H9 (cell line): ENCODE data around the gene UBE4A. TPM values are rescaled to one million over a fixed set of nuclear protein-coding genes. Genes with fewer than 3 reads are reported as not detected.

Source experiments
- DNase-seq: peaks from one replicate; pipeline ENCODE4 v3.0.0-alpha.2; 2017
- H2AFZ ChIP-seq: one replicate; pipeline ENCODE4 v1.6.1; 2013; ENCODE audit warnings: mild to moderate bottlenecking, low read length, control low read depth, moderate library complexity
- H2AK5ac ChIP-seq: 2 replicates; pipeline ENCODE4 v1.6.1; 2013; ENCODE audit warnings: low read length, control low read depth, mixed read lengths; ENCODE audit not compliant: insufficient read length
- H2BK120ac ChIP-seq: one replicate; pipeline ENCODE4 v1.6.1; 2013; ENCODE audit warnings: low read depth, mild to moderate bottlenecking, low read length, control low read depth, inconsistent platforms; ENCODE audit not compliant: poor library complexity, severe bottlenecking
- H2BK12ac ChIP-seq: 2 replicates; pipeline ENCODE4 v1.6.1; 2013; ENCODE audit warnings: low read length, control low read depth, mixed read lengths, low read depth; ENCODE audit not compliant: insufficient read length
- H2BK15ac ChIP-seq: 2 replicates; pipeline ENCODE4 v1.6.1; 2013; ENCODE audit warnings: low read depth, low read length, control low read depth
- H2BK20ac ChIP-seq: one replicate; pipeline ENCODE4 v1.6.1; 2013; ENCODE audit warnings: low read depth, mild to moderate bottlenecking, low read length, control low read depth, inconsistent platforms; ENCODE audit not compliant: poor library complexity, severe bottlenecking
- H2BK5ac ChIP-seq: 2 replicates; pipeline ENCODE4 v1.6.1; 2013; ENCODE audit warnings: low read length, control low read depth, mixed read lengths; ENCODE audit not compliant: insufficient read length
- H3K14ac ChIP-seq: 2 replicates; pipeline ENCODE4 v1.6.1; 2013; ENCODE audit warnings: low read length, control low read depth; ENCODE audit not compliant: insufficient read depth
- H3K18ac ChIP-seq: 2 replicates; pipeline ENCODE4 v1.6.1; 2013; ENCODE audit warnings: low read depth, mild to moderate bottlenecking, mixed read lengths, low read length, control low read depth; ENCODE audit not compliant: insufficient read length
- H3K23ac ChIP-seq: 2 replicates; pipeline ENCODE4 v1.6.1; 2013; ENCODE audit warnings: low read length, control low read depth, mixed read lengths, low read depth; ENCODE audit not compliant: insufficient read length
- H3K23me2 ChIP-seq: 2 replicates; pipeline ENCODE4 v1.6.1; 2013; ENCODE audit warnings: low read depth, mild to moderate bottlenecking, mixed read lengths, low read length, control low read depth; ENCODE audit not compliant: insufficient read length, poor library complexity, severe bottlenecking
- H3K27ac ChIP-seq: 2 replicates; pipeline ENCODE4 v1.5.1; 2013; ENCODE audit warnings: low read length, control low read depth, mixed read lengths, low read depth; ENCODE audit not compliant: insufficient read length
- H3K27me3 ChIP-seq: 2 replicates; pipeline ENCODE4 v1.6.1; 2013; ENCODE audit warnings: low read length, control low read depth, inconsistent platforms; ENCODE audit not compliant: insufficient read depth
- H3K4ac ChIP-seq: 2 replicates; pipeline ENCODE4 v1.6.1; 2013; ENCODE audit warnings: low read depth, mild to moderate bottlenecking, control low read depth, inconsistent platforms, low read length, moderate library complexity
- H3K4me1 ChIP-seq: 2 replicates; pipeline ENCODE4 v1.6.1; 2013; ENCODE audit warnings: low read length, control low read depth, inconsistent platforms; ENCODE audit not compliant: insufficient read depth
- H3K4me2 ChIP-seq: 2 replicates; pipeline ENCODE4 v1.6.1; 2013; ENCODE audit warnings: low read length, control low read depth, mixed read lengths; ENCODE audit not compliant: insufficient read length, insufficient read depth
- H3K56ac ChIP-seq: 2 replicates; pipeline ENCODE4 v1.6.1; 2013; ENCODE audit warnings: low read depth, mild to moderate bottlenecking, mixed read lengths, low read length, control low read depth; ENCODE audit not compliant: insufficient read length
- H3K79me1 ChIP-seq: 2 replicates; pipeline ENCODE4 v1.6.1; 2013; ENCODE audit warnings: low read depth, mild to moderate bottlenecking, moderate library complexity, low read length, control low read depth, inconsistent platforms; ENCODE audit not compliant: insufficient read depth, poor library complexity, severe bottlenecking
- H3K79me2 ChIP-seq: 2 replicates; pipeline ENCODE4 v1.6.1; 2013; ENCODE audit warnings: low read length, control low read depth, inconsistent platforms; ENCODE audit not compliant: insufficient read depth
- H3K9ac ChIP-seq: 2 replicates; pipeline ENCODE4 v1.6.1; 2013; ENCODE audit warnings: low read length, control low read depth, mixed read lengths; ENCODE audit not compliant: insufficient read length; ENCODE audit errors: extremely low read depth
- H3K9me3 ChIP-seq: one replicate; pipeline ENCODE4 v1.6.1; 2013; ENCODE audit warnings: low read depth, low read length, inconsistent platforms; ENCODE audit not compliant: control insufficient read depth
- H3T11ph ChIP-seq: one replicate; pipeline ENCODE4 v1.6.1; 2013; ENCODE audit warnings: mild to moderate bottlenecking, low read length, control low read depth, inconsistent platforms
- H4K20me1 ChIP-seq: one replicate; pipeline ENCODE4 v1.6.1; 2013; ENCODE audit not compliant: control insufficient read depth, insufficient read length, insufficient read depth
- H4K5ac ChIP-seq: 2 replicates; pipeline ENCODE4 v1.6.1; 2013; ENCODE audit warnings: low read depth, mild to moderate bottlenecking, mixed read lengths, low read length, control low read depth; ENCODE audit not compliant: insufficient read length
- H4K8ac ChIP-seq: replicated peaks from 2 replicates; pipeline ENCODE4 v1.6.1; 2013; ENCODE audit warnings: low read length, control low read depth, mixed read lengths, low read depth; ENCODE audit not compliant: insufficient read length
- H4K91ac ChIP-seq: 2 replicates; pipeline ENCODE4 v1.6.1; 2013; ENCODE audit warnings: low read depth, mild to moderate bottlenecking, moderate library complexity, mixed read lengths, low read length, control low read depth; ENCODE audit not compliant: insufficient read length
- H3K27ac Mint-ChIP-seq, 3 experiments: 2 replicates in 2 of 3; 3 replicates in 1 of 3; pipeline ENCODE4 v1.8.0; 2020 to 2021; ENCODE audit warnings: mixed read lengths in 3 of 3, mild to moderate bottlenecking in 1 of 3, moderate library complexity in 1 of 3
- H3K27me3 Mint-ChIP-seq: 2 replicates; pipeline ENCODE4 v1.8.0; 2021; ENCODE audit warnings: low read depth, mild to moderate bottlenecking, moderate library complexity, mixed read lengths
- H3K36me3 Mint-ChIP-seq, 3 experiments: 2 replicates in 2 of 3; 3 replicates in 1 of 3; pipeline ENCODE4 v1.8.0; 2020 to 2021; ENCODE audit warnings: low read depth in 3 of 3, mixed read lengths in 3 of 3; ENCODE audit not compliant: insufficient read depth in 1 of 3
- H3K4me1 Mint-ChIP-seq, 2 experiments: 2 replicates each; pipeline ENCODE4 v1.8.0; 2020; ENCODE audit warnings: mixed read lengths in 2 of 2
- H3K4me3 Mint-ChIP-seq, 2 experiments: 2 replicates in 1 of 2; 3 replicates in 1 of 2; pipeline ENCODE4 v1.8.0; 2020 to 2021; ENCODE audit warnings: mild to moderate bottlenecking in 2 of 2, mixed read lengths in 2 of 2, moderate library complexity in 1 of 2
- H3K9me3 Mint-ChIP-seq, 2 experiments: 2 replicates in 1 of 2; 3 replicates in 1 of 2; pipeline ENCODE4 v1.8.0; 2020; ENCODE audit warnings: mild to moderate bottlenecking in 2 of 2, mixed read lengths in 2 of 2, moderate library complexity in 1 of 2
- CTCF ChIP-seq: fragments of 200-600 bp; sonication (generic); conservative IDR thresholded peaks from 3 replicates; pipeline ENCODE4 v1.8.0; 2021; ENCODE audit warnings: antibody characterized with exemption, mild to moderate bottlenecking
- total RNA-seq: library from RNA; stranded (reverse); gene quantifications from 2 replicates; pipeline ENCODE4 v1.2.1, GENCODE V29; 2021

UBE4A gene
- total RNA-seq, 1 experiment from 2014 or later: 33.7 TPM

GRCh38 chr11:118380571-118380970, 21.2 kb downstream of the UBE4A start:
- no peak overlapping the region for H4K91ac ChIP-seq
- no peaks in the 10 kb centered on the region for H3K27me3 ChIP-seq
- H2AFZ ChIP-seq: no peak overlapping the region
- no peak overlapping the region for H2BK5ac ChIP-seq
- no peak overlapping the region for H3K4ac ChIP-seq
- no peak overlapping the region for H3T11ph ChIP-seq
- H3K4me2 ChIP-seq: no peak overlapping the region
- Mint-ChIP-seq H3K9me3 (no peaks in the 10 kb centered on the region), H3K27me3 (no peaks in the 10 kb centered on the region), H3K36me3 (peaks cover 6 to 76% (median 40%) of the 10 kb centered on the region in 3 experiments), H3K4me3 (no peak overlapping the region), H3K27ac (no peak overlapping the region), H3K4me1 (no peaks in the 10 kb centered on the region)
- no peaks in the 10 kb centered on the region for H3K79me2 ChIP-seq
- no peaks in the 10 kb centered on the region for H3K9me3 ChIP-seq
- H3K79me1 ChIP-seq: no peaks in the 10 kb centered on the region
- no peak overlapping the region for H2BK120ac ChIP-seq
- no peak overlapping the region for H3K27ac ChIP-seq
- no peak overlapping the region for H4K5ac ChIP-seq
- no peak overlapping the region for H3K14ac ChIP-seq
- DNase-seq: no peak
- no peak overlapping the region for H2BK15ac ChIP-seq
- no peak overlapping the region for H2BK20ac ChIP-seq
- H3K4me1 ChIP-seq: no peaks in the 10 kb centered on the region
- H4K20me1 ChIP-seq: no peaks in the 10 kb centered on the region
- no peak overlapping the region for H4K8ac ChIP-seq
- H2BK12ac ChIP-seq: no peak overlapping the region
- H3K23ac ChIP-seq: no peak overlapping the region
- H3K18ac ChIP-seq: no peak overlapping the region
- no peak overlapping the region for H2AK5ac ChIP-seq
- H3K56ac ChIP-seq: no peak overlapping the region
- H3K9ac ChIP-seq: no peak overlapping the region
- no peaks in the 10 kb centered on the region for H3K23me2 ChIP-seq
- TF ChIP-seq CTCF: no peak
